HG03135 (cell line): ENCODE results near the gene SLCO1C1.

Experiments
- ATAC-seq: cut with Tn5 transposase; IDR thresholded peaks from one replicate; pipeline ENCODE4 v1.9.1; 2021; ENCODE audit warnings: mild to moderate bottlenecking, moderate library complexity; ENCODE audit not compliant: unreplicated experiment

Gene SLCO1C1

GRCh38 chr12:20792971-20793370, 97.8 kb downstream of the SLCO1C1 start:
- no peak for ATAC-seq

DNA sequence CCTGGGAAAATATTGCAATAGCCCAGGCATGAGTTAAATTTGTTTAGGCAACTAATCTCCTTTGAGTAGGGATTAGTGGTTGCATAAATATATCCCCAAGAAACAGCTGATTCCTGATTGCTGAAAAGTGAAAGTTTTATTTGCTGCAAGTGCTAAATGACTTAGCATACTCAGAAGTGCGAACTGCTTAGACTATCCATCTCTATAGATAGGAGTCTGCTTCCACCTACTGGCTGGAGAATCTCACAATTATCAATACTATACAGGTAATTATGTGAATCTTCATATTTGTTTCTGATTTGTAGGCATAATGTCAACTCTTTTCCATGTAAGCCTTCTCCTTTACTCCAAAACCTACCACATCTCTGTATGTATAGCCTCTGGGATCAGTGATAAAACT, 103.4 kb downstream of the SLCO1C1 start:
- ATAC-seq, result no peak

DNA sequence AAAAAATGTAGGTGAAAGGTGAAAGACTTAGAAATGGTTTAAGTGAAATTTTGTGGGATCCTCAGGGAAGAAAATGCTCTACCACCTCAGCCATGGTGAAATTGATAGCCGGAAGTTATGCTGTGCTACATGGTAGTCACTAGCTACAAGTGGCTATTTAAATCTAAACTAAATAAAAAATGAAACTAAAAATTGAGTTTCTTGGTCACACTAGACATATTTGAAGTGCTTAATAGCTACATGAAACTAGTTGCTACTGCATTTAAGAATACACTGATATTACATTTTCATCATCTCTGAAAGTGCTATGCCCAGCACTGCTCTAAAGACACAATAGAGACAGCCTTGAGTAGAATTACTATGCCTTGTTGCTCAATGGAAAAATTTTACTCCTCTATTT, 105.0 kb downstream of the SLCO1C1 start:
- ATAC-seq, result no peak

DNA sequence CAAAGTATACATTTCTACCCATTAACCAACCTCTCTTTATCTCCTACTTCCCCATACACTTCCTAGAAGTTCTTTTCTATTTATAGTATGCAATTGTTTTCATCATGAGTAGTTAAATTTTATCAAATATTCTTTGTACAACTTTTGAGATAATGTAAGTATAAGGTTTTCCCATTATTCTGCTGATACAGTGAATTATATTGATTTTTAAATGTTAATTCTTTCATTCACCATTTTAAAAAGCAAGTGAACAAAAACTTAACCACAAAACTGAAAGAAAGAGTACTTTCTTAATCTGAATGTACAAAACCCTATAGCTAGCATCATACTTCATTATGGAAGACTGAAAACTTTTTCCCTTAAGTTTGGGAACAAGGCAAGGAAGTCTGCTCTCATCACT, 105.9 kb downstream of the SLCO1C1 start:
- ATAC-seq, result no peak
